Right lobe of liver (tissue), 4 donors: ENCODE data around the gene NEURL1.
"Not testable (repeated sequence)": the region's sequence is repeated elsewhere in the genome, so short reads cannot be mapped to it uniquely, and the experiment has no call there.

Experiments used
- CTCF ChIP-seq, 4 donors: fragments of 200-600 bp in 3 of 4; fragments of 450-650 bp in 1 of 4; IDR thresholded peaks; one replicate each; pipeline versions ENCODE4 v1.5.1 to v1.8.0; 2016 to 2022; ENCODE audit warnings: antibody characterized with exemption in 4 of 4, mild to moderate bottlenecking in 2 of 4
- POLR2A ChIP-seq: fragments of 450-650 bp; IDR thresholded peaks from one replicate; pipeline ENCODE4 v1.6.1; 2017; ENCODE audit warnings: antibody characterized with exemption, mild to moderate bottlenecking
- donor health status: DM: no; HTN: no; CAD: no.
- donor health status: DM: no; HTN: no; CAD: no.
- donor health status: DM: no; HTN: yes; CAD: no.

DNA sequence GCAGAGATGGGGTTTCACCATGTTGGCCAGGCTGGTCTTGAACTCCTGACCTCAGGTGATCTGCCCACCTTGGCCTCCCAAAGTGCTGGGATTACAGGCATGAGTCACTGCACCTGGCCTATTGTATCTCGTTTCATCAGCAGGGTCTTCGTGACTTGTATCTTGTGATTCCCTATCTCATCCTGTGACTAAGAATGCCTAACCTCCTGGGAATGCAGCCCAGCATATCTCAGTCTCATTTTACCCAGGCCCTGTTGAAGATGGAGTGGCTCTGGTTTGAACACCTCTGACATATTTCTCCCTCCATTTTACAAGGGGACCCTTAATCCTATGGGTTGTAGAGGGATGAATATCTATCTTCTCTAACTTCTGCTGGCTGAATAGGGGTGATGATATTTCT is 34.0 kb downstream of the NEURL1 start:
- TF ChIP-seq CTCF (IDR thresholded peaks at IDR 0.05); POLR2A: not testable (repeated sequence)
